GM12872 (cell line): ENCODE results near the gene VSIR.
A peak's percentile ranks its signal among the peaks of the same experiment; 100 is the strongest.

Source experiments
- CTCF ChIP-seq: IDR thresholded peaks from 3 replicates; pipeline ENCODE4 v1.5.1; 2011; ENCODE audit warnings: low read depth, mild to moderate bottlenecking, low read length, moderate library complexity; ENCODE audit not compliant: insufficient read depth

VSIR gene

DNA sequence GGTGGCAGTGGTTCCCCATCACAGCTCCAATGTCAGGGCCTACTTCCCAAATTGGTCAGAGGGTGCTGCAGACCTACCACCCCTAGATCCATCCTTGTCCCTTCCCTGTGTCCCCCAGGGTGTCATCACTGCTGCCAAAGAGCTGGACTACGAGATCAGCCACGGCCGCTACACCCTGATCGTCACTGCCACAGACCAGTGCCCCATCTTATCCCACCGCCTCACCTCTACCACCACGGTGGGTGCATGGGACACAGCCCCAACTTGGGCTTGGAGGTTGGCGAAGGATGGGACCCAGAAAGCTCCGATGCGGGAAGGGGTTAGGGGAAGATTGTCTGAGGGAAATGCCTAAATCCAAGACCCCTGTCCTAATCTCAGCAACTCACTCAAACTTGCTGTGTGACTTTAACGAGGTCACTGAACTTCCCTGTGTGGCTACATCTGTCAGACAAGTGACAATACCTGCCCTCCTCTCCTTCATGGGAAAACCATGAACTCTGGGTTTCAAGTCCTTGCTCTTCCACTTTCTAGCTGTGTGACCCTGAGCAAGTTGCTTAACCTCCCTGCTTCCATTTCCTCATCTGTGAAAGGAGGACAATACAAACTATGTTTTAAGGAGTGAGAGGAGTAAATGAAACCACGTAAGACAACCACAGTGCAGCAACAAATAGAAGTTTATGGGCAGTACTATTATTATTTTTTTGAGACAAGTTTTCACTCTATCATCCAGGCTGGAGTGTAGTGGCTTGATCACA lies 4.9 kb upstream of the VSIR start:
- TF ChIP-seq CTCF = no peak

GRCh38 chr10:71777213-71777985 lies 4.1 kb upstream of the VSIR start:
- TF ChIP-seq CTCF = no peak

GRCh38 chr10:71776481-71776925 lies 3.2 kb upstream of the VSIR start:
- TF ChIP-seq CTCF = 0 out of 3 replicates have a peak, but pooled peaks have one; percentile 10

DNA sequence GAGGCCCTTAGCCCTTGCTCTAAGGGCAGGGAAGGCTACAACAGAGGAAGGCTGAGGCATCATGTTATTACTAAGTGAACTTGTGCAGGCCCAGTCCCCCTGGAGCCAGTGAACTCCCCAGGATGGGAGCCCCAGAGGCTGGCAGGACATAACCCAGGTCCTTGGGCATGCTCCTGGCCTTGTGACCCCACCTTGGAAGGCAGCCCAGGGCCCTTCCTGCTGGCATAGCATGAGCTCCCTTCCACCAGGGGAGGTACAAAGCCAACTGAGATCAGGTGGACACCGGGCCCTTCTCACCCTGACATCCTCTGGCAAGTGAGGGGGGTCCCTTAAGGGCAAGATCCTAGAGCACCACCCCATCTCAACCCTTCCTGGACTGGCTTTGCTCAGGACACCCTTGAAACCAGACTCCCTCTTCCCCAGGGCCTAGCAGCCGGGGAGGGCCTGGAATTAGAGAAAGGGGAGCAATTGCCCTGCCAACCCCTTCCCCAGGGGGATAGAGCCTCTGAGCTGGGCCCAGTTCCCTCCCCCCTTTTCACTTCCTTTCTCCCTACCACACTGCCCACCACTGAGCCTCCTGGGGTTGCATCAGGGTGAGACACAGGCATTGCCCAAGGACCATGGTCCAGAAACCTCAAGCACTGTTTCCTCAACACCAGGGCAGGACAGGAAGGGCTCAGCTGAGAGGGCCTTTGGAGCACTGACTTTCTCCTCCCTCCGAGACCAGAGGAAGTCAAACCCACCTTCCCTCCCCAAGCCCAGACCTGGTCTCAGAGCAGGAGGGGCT lies 1.8 kb upstream of the VSIR start:
- no peak for TF ChIP-seq CTCF

DNA sequence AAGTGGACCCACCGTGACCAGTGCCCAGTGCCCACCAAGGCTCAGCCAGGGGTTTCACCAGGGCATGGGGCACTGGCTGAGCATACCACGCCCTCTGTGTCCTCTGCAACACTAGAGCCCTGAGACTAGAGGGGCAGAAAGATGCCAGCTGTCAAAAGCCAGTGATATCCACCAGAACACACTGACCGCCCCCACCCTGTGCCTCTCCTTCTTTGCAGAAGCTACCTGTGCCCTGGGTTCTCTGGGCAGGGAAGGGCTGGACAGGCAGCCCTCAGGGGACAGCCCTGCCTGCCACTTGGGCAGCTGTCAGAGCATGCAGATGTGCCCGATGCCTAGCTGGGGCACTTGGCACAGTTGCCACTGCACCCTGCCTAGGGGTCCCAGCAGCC lies 494 bp downstream of the VSIR start:
- TF ChIP-seq CTCF = no peak

GRCh38 chr10:71771821-71772617 lies 1.3 kb downstream of the VSIR start:
- no peak for TF ChIP-seq CTCF
